Liver (tissue), 9 donors: ENCODE measurements around the gene CATSPER4. TPM values are rescaled to one million over a fixed set of nuclear protein-coding genes. Genes with fewer than 3 reads are reported as not detected.

Experiments
- DNase-seq: peaks from one replicate; pipeline ENCODE4 v3.0.0-alpha.2; 2017; ENCODE audit warnings: low spot score
- H3K27ac ChIP-seq, 2 donors: one replicate each; pipeline ENCODE4 v1.7.0; 2013; ENCODE audit warnings: inconsistent platforms in 2 of 2, low read length in 2 of 2, control low read depth in 1 of 2, low read depth in 1 of 2, mild to moderate bottlenecking in 1 of 2
- H3K27me3 ChIP-seq, 4 donors: one replicate each; pipeline versions ENCODE4 v1.6.1 to v1.7.0; 2013; ENCODE audit warnings: low read length in 3 of 4, inconsistent platforms in 1 of 4, mild to moderate bottlenecking in 1 of 4, moderate library complexity in 1 of 4; ENCODE audit not compliant: control insufficient read depth in 4 of 4, insufficient read depth in 4 of 4
- H3K36me3 ChIP-seq, 4 donors: one replicate each; pipeline versions ENCODE4 v1.6.1 to v1.7.0; 2013; ENCODE audit warnings: low read length in 3 of 4, mild to moderate bottlenecking in 3 of 4, low read depth in 1 of 4, moderate library complexity in 1 of 4; ENCODE audit not compliant: control insufficient read depth in 4 of 4, insufficient read depth in 3 of 4
- H3K4me1 ChIP-seq, 4 donors: one replicate each; pipeline versions ENCODE4 v1.6.1 to v1.7.0; 2013; ENCODE audit warnings: low read length in 3 of 4, mild to moderate bottlenecking in 3 of 4, moderate library complexity in 1 of 4; ENCODE audit not compliant: control insufficient read depth in 4 of 4, insufficient read depth in 4 of 4
- H3K4me3 ChIP-seq, 3 donors: one replicate each; pipeline versions ENCODE4 v1.6.1 to v1.7.0; 2013; ENCODE audit warnings: low read length in 3 of 3, control low read depth in 1 of 3, low read depth in 1 of 3, mild to moderate bottlenecking in 1 of 3
- H3K9ac ChIP-seq, 2 donors: one replicate each; pipeline ENCODE4 v1.7.0; 2013; ENCODE audit warnings: low read length in 2 of 2, mild to moderate bottlenecking in 2 of 2, moderate library complexity in 2 of 2, control low read depth in 1 of 2, low read depth in 1 of 2
- H3K9me3 ChIP-seq, 4 donors: one replicate each; pipeline versions ENCODE4 v1.6.1 to v1.7.0; 2013; ENCODE audit warnings: low read length in 3 of 4; ENCODE audit not compliant: control insufficient read depth in 4 of 4
- ATF3 ChIP-seq: IDR thresholded peaks from 2 replicates; pipeline ENCODE4 v1.6.1; 2016; ENCODE audit warnings: antibody characterized with exemption
- EGR1 ChIP-seq, 2 donors: IDR thresholded peaks; 2 replicates each; pipeline ENCODE4 v1.6.1; 2016 to 2018; ENCODE audit warnings: antibody characterized with exemption in 2 of 2, low read depth in 2 of 2
- FOXA1 ChIP-seq: IDR thresholded peaks from 2 replicates; pipeline ENCODE4 v1.6.1; 2016; ENCODE audit warnings: antibody characterized with exemption
- FOXA2 ChIP-seq: IDR thresholded peaks from 2 replicates; pipeline ENCODE4 v1.6.1; 2016; ENCODE audit warnings: antibody characterized with exemption
- GABPA ChIP-seq, 2 donors: IDR thresholded peaks in 1 of 2; conservative IDR thresholded peaks in 1 of 2; 2 replicates each; pipeline ENCODE4 v1.6.1; 2016; ENCODE audit warnings: antibody characterized with exemption in 2 of 2, mild to moderate bottlenecking in 1 of 2, moderate library complexity in 1 of 2
- HNF4A ChIP-seq, 2 donors: conservative IDR thresholded peaks; 2 replicates each; pipeline ENCODE4 v1.6.1; 2016; ENCODE audit warnings: antibody characterized with exemption in 2 of 2, mild to moderate bottlenecking in 2 of 2
- HNF4G ChIP-seq: IDR thresholded peaks from 2 replicates; pipeline ENCODE4 v1.6.1; 2016; ENCODE audit warnings: antibody characterized with exemption
- JUND ChIP-seq, 2 donors: IDR thresholded peaks; 2 replicates each; pipeline ENCODE4 v1.6.1; 2016; ENCODE audit warnings: antibody characterized with exemption in 2 of 2
- NR2F2 ChIP-seq: IDR thresholded peaks from 2 replicates; pipeline ENCODE4 v1.6.1; 2016; ENCODE audit warnings: antibody characterized with exemption
- RAD21 ChIP-seq, 2 donors: IDR thresholded peaks; 2 replicates each; pipeline ENCODE4 v1.6.1; 2016; ENCODE audit warnings: antibody characterized with exemption in 2 of 2, mild to moderate bottlenecking in 2 of 2
- REST ChIP-seq: IDR thresholded peaks from 2 replicates; pipeline ENCODE4 v1.6.1; 2016; ENCODE audit warnings: antibody characterized with exemption, mild to moderate bottlenecking
- RXRA ChIP-seq, 2 donors: IDR thresholded peaks; 2 replicates each; pipeline ENCODE4 v1.6.1; 2017 to 2018; ENCODE audit warnings: antibody characterized with exemption in 2 of 2, mild to moderate bottlenecking in 1 of 2
- SP1 ChIP-seq: IDR thresholded peaks from 2 replicates; pipeline ENCODE4 v1.6.1; 2018; ENCODE audit warnings: antibody characterized with exemption, mild to moderate bottlenecking
- TAF1 ChIP-seq: conservative IDR thresholded peaks from 2 replicates; pipeline ENCODE4 v1.6.1; 2016; ENCODE audit warnings: antibody characterized with exemption, mild to moderate bottlenecking
- YY1 ChIP-seq: IDR thresholded peaks from 2 replicates; pipeline ENCODE4 v1.6.1; 2016; ENCODE audit warnings: antibody characterized with exemption, mild to moderate bottlenecking
- WGBS: extraction: QIAGEN DNeasy Blood & Tissue Kit; methylation state at CpG from one replicate; pipeline ENCODE4 v1.1.7; 2013; 5-methylcytosine and 5-hydroxymethylcytosine counted together
- polyA plus RNA-seq, 2 donors: library from polyadenylated mRNA; stranded (reverse) in 1 of 2; unstranded in 1 of 2; fragments of 200-250 nt in 1 of 2; fragments of >200 nt in 1 of 2; fragmentation: Nextera tagmentation in 1 of 2; extraction: Ambion mirVana in 1 of 2; gene quantifications; one replicate each; pipeline versions ENCODE4 v1.2.1 to v1.2.3, GENCODE V29; 2013 to 2015
- total RNA-seq, 2 donors: library from RNA; depleted of rRNA; stranded (reverse); fragments of >200 nt; gene quantifications; one replicate each; pipeline ENCODE4 v1.2.3, GENCODE V29; 2014
- TF ChIP-seq, protein P1 (sequence below): fragments of 150-350 bp; IDR thresholded peaks from 2 replicates; pipeline ENCODE4 v1.5.1; 2017; ENCODE audit warnings: improper control_type of control experiment, low read depth, low read length; ENCODE audit not compliant: missing input control
- TF ChIP-seq, protein P2 (sequence below): IDR thresholded peaks from 2 replicates; pipeline ENCODE4 v1.6.1; 2016; ENCODE audit warnings: antibody characterized with exemption
- TF ChIP-seq, protein P3 (sequence below): IDR thresholded peaks from 2 replicates; pipeline ENCODE4 v1.6.1; 2016; ENCODE audit warnings: antibody characterized with exemption
- donor health status: healthy.
- donor health status: healthy.
- donor health status: healthy.
- donor health status: healthy.
- donor health status: healthy.

The CATSPER4 gene
- total and polyA plus RNA-seq, 4 donors: not detected

GRCh38 chr1:26158271-26158907 lies 32.0 kb upstream of the CATSPER4 start:
- no peak for DNase-seq
- no peak overlapping the region for H3K9ac ChIP-seq
- no peak overlapping the region for H3K4me3 ChIP-seq
- 87% methylated on average over 5 of the region's 5 CpGs for WGBS
- no peaks in the 10 kb centered on the region for H3K36me3 ChIP-seq
- H3K9me3 ChIP-seq: no peaks in the 10 kb centered on the region
- peaks cover 0 to 4% (median under 1%) of the 10 kb centered on the region in 4 donors for H3K27me3 ChIP-seq
- TF ChIP-seq REST: no peak
- H3K4me1 ChIP-seq: peaks cover 7 to 17% (median 14%) of the 10 kb centered on the region in 4 donors
- no peak overlapping the region for H3K27ac ChIP-seq

- 67% methylated on average over 6 of the region's 6 CpGs for WGBS
- peaks cover 10 to 22% (median 16%) of the 10 kb centered on the region in 4 donors for H3K4me1 ChIP-seq
- peak within 1 kb of the TSS in 1 of 3 donors; percentile 8 for H3K4me3 ChIP-seq
- no peaks in the 10 kb centered on the region for H3K9me3 ChIP-seq
- no peak for TF ChIP-seq NR2F2
- TF ChIP-seq JUND (IDR thresholded peaks at IDR 0.05): no peak
- TF ChIP-seq FOXA1: no peak
- TF ChIP-seq, protein P1, sequence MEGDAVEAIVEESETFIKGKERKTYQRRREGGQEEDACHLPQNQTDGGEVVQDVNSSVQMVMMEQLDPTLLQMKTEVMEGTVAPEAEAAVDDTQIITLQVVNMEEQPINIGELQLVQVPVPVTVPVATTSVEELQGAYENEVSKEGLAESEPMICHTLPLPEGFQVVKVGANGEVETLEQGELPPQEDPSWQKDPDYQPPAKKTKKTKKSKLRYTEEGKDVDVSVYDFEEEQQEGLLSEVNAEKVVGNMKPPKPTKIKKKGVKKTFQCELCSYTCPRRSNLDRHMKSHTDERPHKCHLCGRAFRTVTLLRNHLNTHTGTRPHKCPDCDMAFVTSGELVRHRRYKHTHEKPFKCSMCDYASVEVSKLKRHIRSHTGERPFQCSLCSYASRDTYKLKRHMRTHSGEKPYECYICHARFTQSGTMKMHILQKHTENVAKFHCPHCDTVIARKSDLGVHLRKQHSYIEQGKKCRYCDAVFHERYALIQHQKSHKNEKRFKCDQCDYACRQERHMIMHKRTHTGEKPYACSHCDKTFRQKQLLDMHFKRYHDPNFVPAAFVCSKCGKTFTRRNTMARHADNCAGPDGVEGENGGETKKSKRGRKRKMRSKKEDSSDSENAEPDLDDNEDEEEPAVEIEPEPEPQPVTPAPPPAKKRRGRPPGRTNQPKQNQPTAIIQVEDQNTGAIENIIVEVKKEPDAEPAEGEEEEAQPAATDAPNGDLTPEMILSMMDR: no peak
- no peak for TF ChIP-seq HNF4A (conservative IDR thresholded peaks at IDR 0.05)
- no peak for TF ChIP-seq RAD21 (IDR thresholded peaks at IDR 0.05)
- no peak for TF ChIP-seq YY1
- TF ChIP-seq, protein P2, sequence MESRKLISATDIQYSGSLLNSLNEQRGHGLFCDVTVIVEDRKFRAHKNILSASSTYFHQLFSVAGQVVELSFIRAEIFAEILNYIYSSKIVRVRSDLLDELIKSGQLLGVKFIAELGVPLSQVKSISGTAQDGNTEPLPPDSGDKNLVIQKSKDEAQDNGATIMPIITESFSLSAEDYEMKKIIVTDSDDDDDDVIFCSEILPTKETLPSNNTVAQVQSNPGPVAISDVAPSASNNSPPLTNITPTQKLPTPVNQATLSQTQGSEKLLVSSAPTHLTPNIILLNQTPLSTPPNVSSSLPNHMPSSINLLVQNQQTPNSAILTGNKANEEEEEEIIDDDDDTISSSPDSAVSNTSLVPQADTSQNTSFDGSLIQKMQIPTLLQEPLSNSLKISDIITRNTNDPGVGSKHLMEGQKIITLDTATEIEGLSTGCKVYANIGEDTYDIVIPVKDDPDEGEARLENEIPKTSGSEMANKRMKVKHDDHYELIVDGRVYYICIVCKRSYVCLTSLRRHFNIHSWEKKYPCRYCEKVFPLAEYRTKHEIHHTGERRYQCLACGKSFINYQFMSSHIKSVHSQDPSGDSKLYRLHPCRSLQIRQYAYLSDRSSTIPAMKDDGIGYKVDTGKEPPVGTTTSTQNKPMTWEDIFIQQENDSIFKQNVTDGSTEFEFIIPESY: no peak
- TF ChIP-seq HNF4G: no peak
- no peak for TF ChIP-seq REST
- no peak for TF ChIP-seq TAF1
- TF ChIP-seq GABPA (IDR thresholded peaks at IDR 0.05 in 1 of 2, conservative IDR thresholded peaks at IDR 0.05 in 1 of 2): no peak
- TF ChIP-seq RXRA (IDR thresholded peaks at IDR 0.05): no peak
- no peak for TF ChIP-seq EGR1 (IDR thresholded peaks at IDR 0.05; ENCODE audit: low read depth in 2 of 2)
- no peak for TF ChIP-seq FOXA2
- TF ChIP-seq SP1: no peak
- TF ChIP-seq, protein P3, sequence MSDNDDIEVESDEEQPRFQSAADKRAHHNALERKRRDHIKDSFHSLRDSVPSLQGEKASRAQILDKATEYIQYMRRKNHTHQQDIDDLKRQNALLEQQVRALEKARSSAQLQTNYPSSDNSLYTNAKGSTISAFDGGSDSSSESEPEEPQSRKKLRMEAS: no peak
- no peak for TF ChIP-seq ATF3
- H3K27ac ChIP-seq: no peak within 1 kb of the TSS
- H3K27me3 ChIP-seq: peaks cover 0 to 4% (median under 1%) of the 10 kb centered on the region in 4 donors
- DNase-seq: no peak
- H3K9ac ChIP-seq: no peak within 1 kb of the TSS
- no peaks in the 10 kb centered on the region for H3K36me3 ChIP-seq
Measured at GRCh38 chr1:26158908-26159742, 31.3 kb upstream of the CATSPER4 start, which contains the start of gene FAM110D. FAM110D (plus strand) TSS chr1:26159079; CDS start chr1:26161292, 2,213 bp downstream.
